HCT116 (cell line): ENCODE measurements around the gene THBS1. TPM values are rescaled to one million over a fixed set of nuclear protein-coding genes. Genes with fewer than 3 reads are reported as not detected.

Experiments
- ATAC-seq: fragments of 200-7000 bp; cut with Tn5 transposase; 2 replicates; pipeline ENCODE4 v1.9.1; 2020; ENCODE audit warnings: mild to moderate bottlenecking, moderate library complexity
- BruUV-seq: library from RNA; stranded (reverse); fragments of 400-500 nt; replicated peaks from 2 replicates; lab custom pipeline; 2021; lab: Mats Ljungman, UMichigan
- CTCF ChIA-PET: fragments of 300-600 bp; sonication (Branson Sonifier 250); formaldehyde crosslinking; loops from one replicate; lab custom pipeline; 2021; ENCODE audit warnings: antibody characterized with exemption; lab: Charles Lee
- POLR2A ChIA-PET: fragments of 300-600, 350-600 bp; sonication (Branson Sonifier 250); formaldehyde crosslinking; loops from one replicate; lab custom pipeline; 2021; ENCODE audit warnings: antibody characterized with exemption; lab: Charles Lee
- RAD21 ChIA-PET, 2 experiments: fragments of 300-600 bp; sonication (Branson Sonifier 250); formaldehyde crosslinking; loops; one replicate each; lab custom pipeline; 2023; ENCODE audit warnings: low total read pairs in 2 of 2; ENCODE audit not compliant: uncharacterized antibody in 2 of 2, unreplicated experiment in 2 of 2, low non-redundant PET in 1 of 2; lab: Charles Lee
- DNase-seq: peaks from one replicate; pipeline ENCODE4 v3.0.0-alpha.2; 2010; ENCODE audit warnings: low read depth, low spot score
- H2AFZ ChIP-seq: fragments of 200-600 bp; shearing (Covaris generic), sonication (generic); 2 replicates; pipeline ENCODE4 v1.6.1; 2017; ENCODE audit warnings: low read depth, mixed run types, mixed read lengths, antibody characterized with exemption, low read length; ENCODE audit not compliant: poor library complexity, severe bottlenecking
- H3K27ac ChIP-seq: 2 replicates; pipeline ENCODE4 v1.5.1; 2012; ENCODE audit warnings: low read depth, low read length
- H3K27me3 ChIP-seq: fragments of 200-600 bp; sonication (generic); 2 replicates; pipeline ENCODE4 v1.6.1; 2016; ENCODE audit warnings: mixed run types, low read length, mixed read lengths; ENCODE audit not compliant: insufficient read depth
- H3K36me3 ChIP-seq, 2 experiments: fragments of 200-500 bp in 1 of 2; fragments of 200-600 bp in 1 of 2; sonication (Bioruptor generic) in 1 of 2; sonication (generic) in 1 of 2; 2 replicates each; pipeline versions ENCODE4 v1.5.1 to v1.6.1; 2014 to 2016; ENCODE audit warnings: low read length in 2 of 2, inconsistent platforms in 1 of 2, mixed read lengths in 1 of 2, mixed run types in 1 of 2; ENCODE audit not compliant: insufficient read depth in 2 of 2, control insufficient read depth in 1 of 2
- H3K4me1 ChIP-seq, 2 experiments: fragments of 200-600 bp in 1 of 2; sonication (generic) in 1 of 2; 2 replicates each; pipeline versions ENCODE4 v1.5.1 to v1.6.1; 2012 to 2017; ENCODE audit warnings: low read length in 2 of 2, inconsistent platforms in 1 of 2, mild to moderate bottlenecking in 1 of 2, mixed read lengths in 1 of 2, mixed run types in 1 of 2, moderate library complexity in 1 of 2; ENCODE audit not compliant: insufficient read depth in 2 of 2, control insufficient read depth in 1 of 2
- H3K4me2 ChIP-seq: fragments of 200-600 bp; sonication (generic); 2 replicates; pipeline ENCODE4 v1.6.1; 2017; ENCODE audit warnings: mixed run types, low read length, mixed read lengths
- H3K4me3 ChIP-seq, 2 experiments: fragments of 200-600 bp in 1 of 2; sonication (generic) in 1 of 2; replicated peaks in 1 of 2; 2 replicates each; pipeline ENCODE4 v1.5.1; 2011 to 2016; ENCODE audit warnings: low read length in 2 of 2, control low read depth in 1 of 2, low read depth in 1 of 2, mild to moderate bottlenecking in 1 of 2, mixed read lengths in 1 of 2, mixed run types in 1 of 2
- H3K79me2 ChIP-seq: fragments of 200-600 bp; sonication (generic); 2 replicates; pipeline ENCODE4 v1.6.1; 2017; ENCODE audit warnings: mild to moderate bottlenecking, mixed run types, low read length, moderate library complexity, mixed read lengths; ENCODE audit not compliant: insufficient read depth
- H3K9ac ChIP-seq: fragments of 200-600 bp; sonication (generic); 2 replicates; pipeline ENCODE4 v1.6.1; 2016; ENCODE audit warnings: low read length, mixed read lengths
- H3K9me2 ChIP-seq: fragments of 200-600 bp; sonication (generic), shearing (Covaris generic); 2 replicates; pipeline ENCODE4 v1.6.1; 2017; ENCODE audit warnings: mixed run types, mild to moderate bottlenecking, moderate library complexity; ENCODE audit not compliant: insufficient read depth
- H3K9me3 ChIP-seq, 2 experiments: fragments of 200-500 bp in 1 of 2; fragments of 200-600 bp in 1 of 2; sonication (Bioruptor generic) in 1 of 2; sonication (generic) in 1 of 2; 2 replicates each; pipeline ENCODE4 v1.6.1; 2014 to 2017; ENCODE audit warnings: low read length in 2 of 2, mixed read lengths in 2 of 2, inconsistent platforms in 1 of 2, low read depth in 1 of 2, mild to moderate bottlenecking in 1 of 2, mixed run types in 1 of 2, moderate library complexity in 1 of 2; ENCODE audit not compliant: control insufficient read depth in 1 of 2, insufficient read depth in 1 of 2
- H4K20me1 ChIP-seq: fragments of 200-600 bp; sonication (generic), shearing (Covaris generic); 2 replicates; pipeline ENCODE4 v1.6.1; 2017; ENCODE audit warnings: mixed run types, mild to moderate bottlenecking, moderate library complexity; ENCODE audit not compliant: insufficient read depth
- ATF3 ChIP-seq: IDR thresholded peaks from 2 replicates; pipeline ENCODE4 v1.6.1; 2012
- CBX3 ChIP-seq: IDR thresholded peaks from 2 replicates; pipeline ENCODE4 v1.6.1; 2012; ENCODE audit warnings: low read depth
- CEBPB ChIP-seq: IDR thresholded peaks from 2 replicates; pipeline ENCODE4 v1.6.1; 2012; ENCODE audit warnings: low read depth
- CTCF ChIP-seq, 3 experiments: fragments of 200-600 bp in 1 of 3; sonication (generic) in 1 of 3; IDR thresholded peaks in 2 of 3; conservative IDR thresholded peaks in 1 of 3; 2 replicates each; pipeline ENCODE4 v1.5.1; 2012 to 2017; ENCODE audit warnings: low read depth in 2 of 3, low read length in 2 of 3, antibody characterized with exemption in 1 of 3, borderline replicate concordance in 1 of 3, control low read depth in 1 of 3, mild to moderate bottlenecking in 1 of 3, mixed read lengths in 1 of 3, mixed run types in 1 of 3, moderate library complexity in 1 of 3; ENCODE audit not compliant: insufficient read depth in 1 of 3
- EZH2 ChIP-seq: fragments of 200-600 bp; sonication (generic); IDR thresholded peaks from 2 replicates; pipeline ENCODE4 v1.6.1; 2017; ENCODE audit warnings: antibody characterized with exemption, mixed run types
- EZH2phosphoT487 ChIP-seq: fragments of 200-600 bp; IDR thresholded peaks from 2 replicates; pipeline ENCODE4 v1.6.1; 2018; ENCODE audit warnings: antibody characterized with exemption, borderline replicate concordance
- FOSL1 ChIP-seq: IDR thresholded peaks from 2 replicates; pipeline ENCODE4 v1.6.1; 2012; ENCODE audit warnings: low read depth
- JUND ChIP-seq: IDR thresholded peaks from 2 replicates; pipeline ENCODE4 v1.6.1; 2012
- POLR2A ChIP-seq: IDR thresholded peaks from 2 replicates; pipeline ENCODE4 v1.7.0; 2011; ENCODE audit warnings: borderline replicate concordance; ENCODE audit not compliant: insufficient read depth, insufficient read length; ENCODE audit errors: extremely low read depth
- POLR2AphosphoS5 ChIP-seq: IDR thresholded peaks from 2 replicates; pipeline ENCODE4 v1.6.1; 2011; ENCODE audit warnings: mild to moderate bottlenecking, low read depth, low read length, moderate library complexity
- REST ChIP-seq: IDR thresholded peaks from 2 replicates; pipeline ENCODE4 v1.6.1; 2012; ENCODE audit warnings: low read depth
- SIN3A ChIP-seq: IDR thresholded peaks from 2 replicates; pipeline ENCODE4 v1.6.1; 2012; ENCODE audit warnings: low read depth
- SP1 ChIP-seq: IDR thresholded peaks from 2 replicates; pipeline ENCODE4 v1.6.1; 2012; ENCODE audit warnings: low read depth
- SRF ChIP-seq: IDR thresholded peaks from 2 replicates; pipeline ENCODE4 v1.6.1; 2012; ENCODE audit warnings: low read depth
- TCF7L2 ChIP-seq: IDR thresholded peaks from 2 replicates; pipeline ENCODE4 v1.7.0; 2011; ENCODE audit warnings: borderline replicate concordance, inconsistent platforms; ENCODE audit not compliant: insufficient read depth, insufficient read length; ENCODE audit errors: extremely low read depth
- ZBTB33 ChIP-seq: IDR thresholded peaks from 2 replicates; pipeline ENCODE4 v1.6.1; 2011; ENCODE audit warnings: mild to moderate bottlenecking, low read length, moderate library complexity; ENCODE audit not compliant: insufficient replicate concordance; ENCODE audit errors: extremely low read depth
- ZFX ChIP-seq: fragments of 450-650 bp; IDR thresholded peaks from 2 replicates; pipeline ENCODE4 v1.6.1; 2017
- ZNF274 ChIP-seq: fragments of 200-500 bp; sonication (Bioruptor generic); IDR thresholded peaks from 2 replicates; pipeline ENCODE4 v1.6.1; 2014; ENCODE audit warnings: mild to moderate bottlenecking, low read depth, low read length, inconsistent platforms
- intact Hi-C: fragments of 100-400 bp; cut with micrococcal nuclease; formaldehyde crosslinking; loops from 2 replicates; pipeline ENCODE4 v1.10.0; 2022
- total RNA-seq: library from RNA; stranded (reverse); gene quantifications from one replicate; pipeline ENCODE4 v1.2.1, GENCODE V29; 2021; ENCODE audit not compliant: unreplicated experiment

Gene THBS1
- total RNA-seq, 1 experiment from 2014 or later, result 6.3 TPM

GRCh38 chr15:39624806-39625205 lies 43.9 kb downstream of the THBS1 start:
- no peaks in the 10 kb centered on the region for H3K36me3 ChIP-seq
- H3K79me2 ChIP-seq, result no peaks in the 10 kb centered on the region
- intact Hi-C loops, result no loop called here
- peak; percentile 87 for ATAC-seq
- TF ChIP-seq ZFX, result no peak
- TF ChIP-seq JUND, result no peak; the same call in 1 of the 2 replicates
- no peak for TF ChIP-seq REST
- TF ChIP-seq CTCF (IDR thresholded peaks at IDR 0.05 in 2 of 3, conservative IDR thresholded peaks at IDR 0.05 in 1 of 3; ENCODE audit: borderline replicate concordance in 1 of 3, insufficient read depth in 1 of 3, low read depth in 2 of 3, low read length in 2 of 3), result no peak
- no peak for TF ChIP-seq CEBPB
- no peak for TF ChIP-seq SIN3A
- TF ChIP-seq ATF3, result no peak
- no peak for TF ChIP-seq TCF7L2
- TF ChIP-seq SP1, result peak; percentile 11; the same call in 1 of the 2 replicates
- no peak for TF ChIP-seq EZH2
- TF ChIP-seq CBX3, result no peak
- no peak for TF ChIP-seq POLR2A
- TF ChIP-seq ZBTB33, result no peak
- no peak for TF ChIP-seq SRF
- no peak for TF ChIP-seq ZNF274
- TF ChIP-seq FOSL1, result peak; percentile 34; the same call in 1 of the 2 replicates
- no peak for TF ChIP-seq EZH2phosphoT487
- no peak for TF ChIP-seq POLR2AphosphoS5
- TF ChIP-seq, all 23 proteins: peak for 2
- Histone ChIP-seq H3K27ac (no peak overlapping the region), H3K4me1 (peaks cover 3 to 28% of the 10 kb centered on the region in 2 experiments; a peak in 2 of 4 replicates), H4K20me1 (no peaks in the 10 kb centered on the region), H3K27me3 (no peaks in the 10 kb centered on the region), H3K4me2 (peak overlapping the region; percentile 64), H3K9ac (no peak overlapping the region; the same call in 1 of the 2 replicates), H3K4me3 (peak overlapping the region in 1 of 2 experiments; percentile 21; a peak in 1 of 4 replicates), H3K9me2 (no peaks in the 10 kb centered on the region), H2AFZ (peak overlapping the region; percentile 97), H3K9me3 (no peaks in the 10 kb centered on the region)
- ChIA-PET RAD21 (no interaction called here), POLR2A (no interaction called here), CTCF (no interaction called here)
- DNase-seq, result no peak
- no TSS peak for BruUV-seq
